Liver (tissue), 9 donors: Measurements from ENCODE around the gene MIPEP. TPM values are rescaled to one million over a fixed set of nuclear protein-coding genes. Genes with fewer than 3 reads are reported as not detected.

Experiments
- DNase-seq: peaks from one replicate; pipeline ENCODE4 v3.0.0-alpha.2; 2017; ENCODE audit warnings: low spot score
- H3K27ac ChIP-seq, 2 donors: one replicate each; pipeline ENCODE4 v1.7.0; 2013; ENCODE audit warnings: inconsistent platforms in 2 of 2, low read length in 2 of 2, control low read depth in 1 of 2, low read depth in 1 of 2, mild to moderate bottlenecking in 1 of 2
- H3K27me3 ChIP-seq, 4 donors: one replicate each; pipeline versions ENCODE4 v1.6.1 to v1.7.0; 2013; ENCODE audit warnings: low read length in 3 of 4, inconsistent platforms in 1 of 4, mild to moderate bottlenecking in 1 of 4, moderate library complexity in 1 of 4; ENCODE audit not compliant: control insufficient read depth in 4 of 4, insufficient read depth in 4 of 4
- H3K36me3 ChIP-seq, 4 donors: one replicate each; pipeline versions ENCODE4 v1.6.1 to v1.7.0; 2013; ENCODE audit warnings: low read length in 3 of 4, mild to moderate bottlenecking in 3 of 4, low read depth in 1 of 4, moderate library complexity in 1 of 4; ENCODE audit not compliant: control insufficient read depth in 4 of 4, insufficient read depth in 3 of 4
- H3K4me1 ChIP-seq, 4 donors: one replicate each; pipeline versions ENCODE4 v1.6.1 to v1.7.0; 2013; ENCODE audit warnings: low read length in 3 of 4, mild to moderate bottlenecking in 3 of 4, moderate library complexity in 1 of 4; ENCODE audit not compliant: control insufficient read depth in 4 of 4, insufficient read depth in 4 of 4
- H3K4me3 ChIP-seq, 3 donors: one replicate each; pipeline versions ENCODE4 v1.6.1 to v1.7.0; 2013; ENCODE audit warnings: low read length in 3 of 3, control low read depth in 1 of 3, low read depth in 1 of 3, mild to moderate bottlenecking in 1 of 3
- H3K9ac ChIP-seq, 2 donors: one replicate each; pipeline ENCODE4 v1.7.0; 2013; ENCODE audit warnings: low read length in 2 of 2, mild to moderate bottlenecking in 2 of 2, moderate library complexity in 2 of 2, control low read depth in 1 of 2, low read depth in 1 of 2
- H3K9me3 ChIP-seq, 4 donors: one replicate each; pipeline versions ENCODE4 v1.6.1 to v1.7.0; 2013; ENCODE audit warnings: low read length in 3 of 4; ENCODE audit not compliant: control insufficient read depth in 4 of 4
- EGR1 ChIP-seq, 2 donors: IDR thresholded peaks; 2 replicates each; pipeline ENCODE4 v1.6.1; 2016 to 2018; ENCODE audit warnings: antibody characterized with exemption in 2 of 2, low read depth in 2 of 2
- FOXA1 ChIP-seq: IDR thresholded peaks from 2 replicates; pipeline ENCODE4 v1.6.1; 2016; ENCODE audit warnings: antibody characterized with exemption
- FOXA2 ChIP-seq: IDR thresholded peaks from 2 replicates; pipeline ENCODE4 v1.6.1; 2016; ENCODE audit warnings: antibody characterized with exemption
- GABPA ChIP-seq, 2 donors: IDR thresholded peaks in 1 of 2; conservative IDR thresholded peaks in 1 of 2; 2 replicates each; pipeline ENCODE4 v1.6.1; 2016; ENCODE audit warnings: antibody characterized with exemption in 2 of 2, mild to moderate bottlenecking in 1 of 2, moderate library complexity in 1 of 2
- HNF4A ChIP-seq, 2 donors: conservative IDR thresholded peaks; 2 replicates each; pipeline ENCODE4 v1.6.1; 2016; ENCODE audit warnings: antibody characterized with exemption in 2 of 2, mild to moderate bottlenecking in 2 of 2
- HNF4G ChIP-seq: IDR thresholded peaks from 2 replicates; pipeline ENCODE4 v1.6.1; 2016; ENCODE audit warnings: antibody characterized with exemption
- JUND ChIP-seq, 2 donors: IDR thresholded peaks; 2 replicates each; pipeline ENCODE4 v1.6.1; 2016; ENCODE audit warnings: antibody characterized with exemption in 2 of 2
- NR2F2 ChIP-seq: IDR thresholded peaks from 2 replicates; pipeline ENCODE4 v1.6.1; 2016; ENCODE audit warnings: antibody characterized with exemption
- RAD21 ChIP-seq, 2 donors: IDR thresholded peaks; 2 replicates each; pipeline ENCODE4 v1.6.1; 2016; ENCODE audit warnings: antibody characterized with exemption in 2 of 2, mild to moderate bottlenecking in 2 of 2
- RXRA ChIP-seq, 2 donors: IDR thresholded peaks; 2 replicates each; pipeline ENCODE4 v1.6.1; 2017 to 2018; ENCODE audit warnings: antibody characterized with exemption in 2 of 2, mild to moderate bottlenecking in 1 of 2
- SP1 ChIP-seq: IDR thresholded peaks from 2 replicates; pipeline ENCODE4 v1.6.1; 2018; ENCODE audit warnings: antibody characterized with exemption, mild to moderate bottlenecking
- TAF1 ChIP-seq: conservative IDR thresholded peaks from 2 replicates; pipeline ENCODE4 v1.6.1; 2016; ENCODE audit warnings: antibody characterized with exemption, mild to moderate bottlenecking
- YY1 ChIP-seq: IDR thresholded peaks from 2 replicates; pipeline ENCODE4 v1.6.1; 2016; ENCODE audit warnings: antibody characterized with exemption, mild to moderate bottlenecking
- WGBS: extraction: QIAGEN DNeasy Blood & Tissue Kit; methylation state at CpG from one replicate; pipeline ENCODE4 v1.1.7; 2013; 5-methylcytosine and 5-hydroxymethylcytosine counted together
- polyA plus RNA-seq, 2 donors: library from polyadenylated mRNA; stranded (reverse) in 1 of 2; unstranded in 1 of 2; fragments of 200-250 nt in 1 of 2; fragments of >200 nt in 1 of 2; fragmentation: Nextera tagmentation in 1 of 2; extraction: Ambion mirVana in 1 of 2; gene quantifications; one replicate each; pipeline versions ENCODE4 v1.2.1 to v1.2.3, GENCODE V29; 2013 to 2015
- total RNA-seq, 2 donors: library from RNA; depleted of rRNA; stranded (reverse); fragments of >200 nt; gene quantifications; one replicate each; pipeline ENCODE4 v1.2.3, GENCODE V29; 2014
- TF ChIP-seq, protein P1 (sequence below): IDR thresholded peaks from 2 replicates; pipeline ENCODE4 v1.6.1; 2016; ENCODE audit warnings: antibody characterized with exemption
- TF ChIP-seq, protein P2 (sequence below): IDR thresholded peaks from 2 replicates; pipeline ENCODE4 v1.6.1; 2016; ENCODE audit warnings: antibody characterized with exemption
- TF ChIP-seq, protein P3 (sequence below): fragments of 150-350 bp; IDR thresholded peaks from 2 replicates; pipeline ENCODE4 v1.5.1; 2017; ENCODE audit warnings: improper control_type of control experiment, low read depth, low read length; ENCODE audit not compliant: missing input control
- TF ChIP-seq, protein P4 (sequence below): IDR thresholded peaks from 2 replicates; pipeline ENCODE4 v1.6.1; 2016; ENCODE audit warnings: antibody characterized with exemption, mild to moderate bottlenecking
- TF ChIP-seq, protein P5 (sequence below): IDR thresholded peaks from 2 replicates; pipeline ENCODE4 v1.6.1; 2016; ENCODE audit warnings: antibody characterized with exemption
- donor health status: healthy.
- donor health status: healthy.
- donor health status: healthy.
- donor health status: healthy.
- donor health status: healthy.

MIPEP gene
- total and polyA plus RNA-seq, 4 donors = 7.4 to 11.7 (median 10.2) TPM

DNA sequence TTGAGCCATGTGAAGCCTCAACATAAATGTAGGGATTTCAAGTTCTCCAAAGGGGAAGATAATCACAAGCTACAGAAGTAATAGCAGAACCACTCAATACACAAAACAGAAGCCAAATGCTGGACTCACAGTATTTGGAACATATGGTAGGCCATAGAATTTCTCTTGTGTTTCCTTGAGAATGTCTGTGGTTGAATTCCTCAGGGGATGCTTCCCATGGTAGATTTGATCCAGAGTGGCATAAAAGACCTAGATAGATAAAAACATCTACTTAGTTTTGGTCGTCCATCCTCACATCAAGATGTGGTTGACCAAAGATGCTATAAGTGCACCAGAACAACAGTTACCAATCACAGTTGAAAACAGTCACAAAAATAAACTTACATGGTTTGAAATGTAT lies 83.4 kb downstream of the MIPEP start:
- H3K9ac ChIP-seq = no peak overlapping the region
- H3K4me1 ChIP-seq = no peaks in the 10 kb centered on the region
- no peak overlapping the region for H3K27ac ChIP-seq
- WGBS = 97% methylated on average over 1 of the region's 1 CpG
- H3K36me3 ChIP-seq = no peaks in the 10 kb centered on the region
- TF ChIP-seq YY1 = no peak
- no peak for TF ChIP-seq FOXA2
- TF ChIP-seq EGR1 (IDR thresholded peaks at IDR 0.05; ENCODE audit: low read depth in 2 of 2) = no peak
- no peak overlapping the region for H3K4me3 ChIP-seq
- no peaks in the 10 kb centered on the region for H3K9me3 ChIP-seq
- no peak for DNase-seq
- no peaks in the 10 kb centered on the region for H3K27me3 ChIP-seq

DNA sequence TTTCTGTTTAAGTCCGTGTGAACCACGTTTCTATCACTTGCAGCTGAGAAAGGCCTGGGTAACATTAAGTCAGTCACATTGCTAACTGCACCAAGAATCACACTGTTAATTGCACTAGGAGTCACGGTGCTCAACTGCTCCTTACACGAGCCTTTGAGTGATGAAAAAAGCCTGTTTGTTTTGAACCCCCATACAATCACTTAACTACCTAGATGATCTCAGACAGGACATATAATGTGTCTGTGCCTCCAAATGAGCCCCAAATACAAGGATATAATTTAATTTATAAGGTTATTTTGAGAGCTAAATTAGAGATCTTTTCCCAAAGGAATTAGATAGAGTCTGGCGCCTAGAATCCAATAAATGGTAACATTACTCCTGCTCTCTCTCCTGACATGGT lies 84.1 kb downstream of the MIPEP start:
- no peak for DNase-seq
- no peaks in the 10 kb centered on the region for H3K4me1 ChIP-seq
- no peak overlapping the region for H3K27ac ChIP-seq
- no peaks in the 10 kb centered on the region for H3K9me3 ChIP-seq
- H3K36me3 ChIP-seq = no peaks in the 10 kb centered on the region
- H3K4me3 ChIP-seq = no peak overlapping the region
- TF ChIP-seq NR2F2 (no peak), RAD21 (IDR thresholded peaks at IDR 0.05) (no peak), TAF1 (no peak), GABPA (IDR thresholded peaks at IDR 0.05 in 1 of 2, conservative IDR thresholded peaks at IDR 0.05 in 1 of 2) (no peak), JUND (IDR thresholded peaks at IDR 0.05) (no peak), YY1 (no peak), RXRA (IDR thresholded peaks at IDR 0.05) (no peak), HNF4A (conservative IDR thresholded peaks at IDR 0.05) (no peak), EGR1 (IDR thresholded peaks at IDR 0.05; ENCODE audit: low read depth in 2 of 2) (no peak), FOXA2 (no peak), FOXA1 (no peak), SP1 (no peak), HNF4G (no peak)
- TF ChIP-seq, protein P1, sequence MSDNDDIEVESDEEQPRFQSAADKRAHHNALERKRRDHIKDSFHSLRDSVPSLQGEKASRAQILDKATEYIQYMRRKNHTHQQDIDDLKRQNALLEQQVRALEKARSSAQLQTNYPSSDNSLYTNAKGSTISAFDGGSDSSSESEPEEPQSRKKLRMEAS = no peak
- TF ChIP-seq, protein P2, sequence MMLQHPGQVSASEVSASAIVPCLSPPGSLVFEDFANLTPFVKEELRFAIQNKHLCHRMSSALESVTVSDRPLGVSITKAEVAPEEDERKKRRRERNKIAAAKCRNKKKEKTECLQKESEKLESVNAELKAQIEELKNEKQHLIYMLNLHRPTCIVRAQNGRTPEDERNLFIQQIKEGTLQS = no peak
- TF ChIP-seq, protein P3, sequence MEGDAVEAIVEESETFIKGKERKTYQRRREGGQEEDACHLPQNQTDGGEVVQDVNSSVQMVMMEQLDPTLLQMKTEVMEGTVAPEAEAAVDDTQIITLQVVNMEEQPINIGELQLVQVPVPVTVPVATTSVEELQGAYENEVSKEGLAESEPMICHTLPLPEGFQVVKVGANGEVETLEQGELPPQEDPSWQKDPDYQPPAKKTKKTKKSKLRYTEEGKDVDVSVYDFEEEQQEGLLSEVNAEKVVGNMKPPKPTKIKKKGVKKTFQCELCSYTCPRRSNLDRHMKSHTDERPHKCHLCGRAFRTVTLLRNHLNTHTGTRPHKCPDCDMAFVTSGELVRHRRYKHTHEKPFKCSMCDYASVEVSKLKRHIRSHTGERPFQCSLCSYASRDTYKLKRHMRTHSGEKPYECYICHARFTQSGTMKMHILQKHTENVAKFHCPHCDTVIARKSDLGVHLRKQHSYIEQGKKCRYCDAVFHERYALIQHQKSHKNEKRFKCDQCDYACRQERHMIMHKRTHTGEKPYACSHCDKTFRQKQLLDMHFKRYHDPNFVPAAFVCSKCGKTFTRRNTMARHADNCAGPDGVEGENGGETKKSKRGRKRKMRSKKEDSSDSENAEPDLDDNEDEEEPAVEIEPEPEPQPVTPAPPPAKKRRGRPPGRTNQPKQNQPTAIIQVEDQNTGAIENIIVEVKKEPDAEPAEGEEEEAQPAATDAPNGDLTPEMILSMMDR = no peak
- TF ChIP-seq, protein P4, sequence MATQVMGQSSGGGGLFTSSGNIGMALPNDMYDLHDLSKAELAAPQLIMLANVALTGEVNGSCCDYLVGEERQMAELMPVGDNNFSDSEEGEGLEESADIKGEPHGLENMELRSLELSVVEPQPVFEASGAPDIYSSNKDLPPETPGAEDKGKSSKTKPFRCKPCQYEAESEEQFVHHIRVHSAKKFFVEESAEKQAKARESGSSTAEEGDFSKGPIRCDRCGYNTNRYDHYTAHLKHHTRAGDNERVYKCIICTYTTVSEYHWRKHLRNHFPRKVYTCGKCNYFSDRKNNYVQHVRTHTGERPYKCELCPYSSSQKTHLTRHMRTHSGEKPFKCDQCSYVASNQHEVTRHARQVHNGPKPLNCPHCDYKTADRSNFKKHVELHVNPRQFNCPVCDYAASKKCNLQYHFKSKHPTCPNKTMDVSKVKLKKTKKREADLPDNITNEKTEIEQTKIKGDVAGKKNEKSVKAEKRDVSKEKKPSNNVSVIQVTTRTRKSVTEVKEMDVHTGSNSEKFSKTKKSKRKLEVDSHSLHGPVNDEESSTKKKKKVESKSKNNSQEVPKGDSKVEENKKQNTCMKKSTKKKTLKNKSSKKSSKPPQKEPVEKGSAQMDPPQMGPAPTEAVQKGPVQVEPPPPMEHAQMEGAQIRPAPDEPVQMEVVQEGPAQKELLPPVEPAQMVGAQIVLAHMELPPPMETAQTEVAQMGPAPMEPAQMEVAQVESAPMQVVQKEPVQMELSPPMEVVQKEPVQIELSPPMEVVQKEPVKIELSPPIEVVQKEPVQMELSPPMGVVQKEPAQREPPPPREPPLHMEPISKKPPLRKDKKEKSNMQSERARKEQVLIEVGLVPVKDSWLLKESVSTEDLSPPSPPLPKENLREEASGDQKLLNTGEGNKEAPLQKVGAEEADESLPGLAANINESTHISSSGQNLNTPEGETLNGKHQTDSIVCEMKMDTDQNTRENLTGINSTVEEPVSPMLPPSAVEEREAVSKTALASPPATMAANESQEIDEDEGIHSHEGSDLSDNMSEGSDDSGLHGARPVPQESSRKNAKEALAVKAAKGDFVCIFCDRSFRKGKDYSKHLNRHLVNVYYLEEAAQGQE = no peak
- TF ChIP-seq, protein P5, sequence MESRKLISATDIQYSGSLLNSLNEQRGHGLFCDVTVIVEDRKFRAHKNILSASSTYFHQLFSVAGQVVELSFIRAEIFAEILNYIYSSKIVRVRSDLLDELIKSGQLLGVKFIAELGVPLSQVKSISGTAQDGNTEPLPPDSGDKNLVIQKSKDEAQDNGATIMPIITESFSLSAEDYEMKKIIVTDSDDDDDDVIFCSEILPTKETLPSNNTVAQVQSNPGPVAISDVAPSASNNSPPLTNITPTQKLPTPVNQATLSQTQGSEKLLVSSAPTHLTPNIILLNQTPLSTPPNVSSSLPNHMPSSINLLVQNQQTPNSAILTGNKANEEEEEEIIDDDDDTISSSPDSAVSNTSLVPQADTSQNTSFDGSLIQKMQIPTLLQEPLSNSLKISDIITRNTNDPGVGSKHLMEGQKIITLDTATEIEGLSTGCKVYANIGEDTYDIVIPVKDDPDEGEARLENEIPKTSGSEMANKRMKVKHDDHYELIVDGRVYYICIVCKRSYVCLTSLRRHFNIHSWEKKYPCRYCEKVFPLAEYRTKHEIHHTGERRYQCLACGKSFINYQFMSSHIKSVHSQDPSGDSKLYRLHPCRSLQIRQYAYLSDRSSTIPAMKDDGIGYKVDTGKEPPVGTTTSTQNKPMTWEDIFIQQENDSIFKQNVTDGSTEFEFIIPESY = no peak
- 96% methylated on average over 5 of the region's 5 CpGs for WGBS
- H3K27me3 ChIP-seq = no peaks in the 10 kb centered on the region
- H3K9ac ChIP-seq = no peak overlapping the region
